Measurements from ENCODE around the gene DUOX2.

DNA sequence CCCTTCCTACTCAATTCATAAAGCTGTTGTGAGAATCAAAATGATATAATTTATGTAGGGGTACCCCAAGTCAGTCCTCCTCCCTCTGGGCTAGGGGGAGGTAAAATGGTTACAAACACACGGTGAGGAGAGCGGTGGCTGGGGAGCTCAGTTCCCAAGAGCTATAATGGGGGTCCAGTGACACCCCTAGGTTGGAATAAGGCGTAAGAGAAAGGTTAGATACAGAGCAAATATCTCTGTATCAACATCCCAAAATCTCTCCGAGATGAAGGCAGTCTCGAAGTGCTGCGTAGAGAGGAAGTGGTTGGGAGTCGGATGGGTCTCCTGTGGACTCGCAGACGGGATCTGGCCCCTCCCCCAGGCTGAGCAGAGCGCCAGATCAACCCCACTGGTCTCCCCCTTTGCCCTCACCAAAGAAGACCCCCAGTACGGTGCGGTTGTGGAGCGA, 1.8 kb downstream of the DUOX2 start:
- TF ChIP-seq, protein P1, sequence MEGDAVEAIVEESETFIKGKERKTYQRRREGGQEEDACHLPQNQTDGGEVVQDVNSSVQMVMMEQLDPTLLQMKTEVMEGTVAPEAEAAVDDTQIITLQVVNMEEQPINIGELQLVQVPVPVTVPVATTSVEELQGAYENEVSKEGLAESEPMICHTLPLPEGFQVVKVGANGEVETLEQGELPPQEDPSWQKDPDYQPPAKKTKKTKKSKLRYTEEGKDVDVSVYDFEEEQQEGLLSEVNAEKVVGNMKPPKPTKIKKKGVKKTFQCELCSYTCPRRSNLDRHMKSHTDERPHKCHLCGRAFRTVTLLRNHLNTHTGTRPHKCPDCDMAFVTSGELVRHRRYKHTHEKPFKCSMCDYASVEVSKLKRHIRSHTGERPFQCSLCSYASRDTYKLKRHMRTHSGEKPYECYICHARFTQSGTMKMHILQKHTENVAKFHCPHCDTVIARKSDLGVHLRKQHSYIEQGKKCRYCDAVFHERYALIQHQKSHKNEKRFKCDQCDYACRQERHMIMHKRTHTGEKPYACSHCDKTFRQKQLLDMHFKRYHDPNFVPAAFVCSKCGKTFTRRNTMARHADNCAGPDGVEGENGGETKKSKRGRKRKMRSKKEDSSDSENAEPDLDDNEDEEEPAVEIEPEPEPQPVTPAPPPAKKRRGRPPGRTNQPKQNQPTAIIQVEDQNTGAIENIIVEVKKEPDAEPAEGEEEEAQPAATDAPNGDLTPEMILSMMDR (conservative IDR thresholded peaks at IDR 0.05), result no peak
- TF ChIP-seq EZH2 (IDR thresholded peaks at IDR 0.05; ENCODE audit: low read depth), result no peak
